DMS153 (cell line): ENCODE results near the gene PDCD1LG2.

Source experiments
- DNase-seq: peaks from one replicate; lab custom pipeline; 2025; lab: John Stamatoyannopoulos, UW

PDCD1LG2 gene

GRCh38 chr9:5531101-5531882, 21.0 kb downstream of the PDCD1LG2 start:
- DNase-seq, result no peak

- no peak for DNase-seq
Observed at GRCh38 chr9:5532306-5532705, 22.0 kb downstream of the PDCD1LG2 start.

GRCh38 chr9:5532790-5533189, 22.5 kb downstream of the PDCD1LG2 start:
- no peak for DNase-seq

GRCh38 chr9:5536684-5537083, 26.4 kb downstream of the PDCD1LG2 start:
- DNase-seq, result no peak

GRCh38 chr9:5543875-5544702, 33.8 kb downstream of the PDCD1LG2 start:
- DNase-seq, result no peak

GRCh38 chr9:5549658-5550650, 39.6 kb downstream of the PDCD1LG2 start:
- no peak for DNase-seq

- DNase-seq, result no peak
Observed at GRCh38 chr9:5551368-5552150, 41.2 kb downstream of the PDCD1LG2 start.

- DNase-seq, result no peak
Observed at GRCh38 chr9:5552301-5552700, 42.0 kb downstream of the PDCD1LG2 start.

GRCh38 chr9:5553211-5553610, 42.9 kb downstream of the PDCD1LG2 start:
- DNase-seq, result no peak

GRCh38 chr9:5554254-5554653, 43.9 kb downstream of the PDCD1LG2 start:
- DNase-seq, result no peak

- DNase-seq, result no peak
Observed at GRCh38 chr9:5556101-5556705, 45.9 kb downstream of the PDCD1LG2 start.

GRCh38 chr9:5557606-5558587, 47.6 kb downstream of the PDCD1LG2 start:
- DNase-seq, result no peak

GRCh38 chr9:5559659-5560058, 49.3 kb downstream of the PDCD1LG2 start:
- no peak for DNase-seq

GRCh38 chr9:5560443-5561100, 50.2 kb downstream of the PDCD1LG2 start:
- no peak for DNase-seq

- DNase-seq, result no peak
Observed at GRCh38 chr9:5561828-5562488, 51.6 kb downstream of the PDCD1LG2 start.

GRCh38 chr9:5562806-5563416, 52.6 kb downstream of the PDCD1LG2 start:
- DNase-seq, result no peak

GRCh38 chr9:5563417-5563815, 53.1 kb downstream of the PDCD1LG2 start:
- no peak for DNase-seq

- DNase-seq, result no peak
Observed at GRCh38 chr9:5563886-5564285, 53.6 kb downstream of the PDCD1LG2 start.
